ENCODE results near the gene NTSR1. TPM values are rescaled to one million over a fixed set of nuclear protein-coding genes. Genes with fewer than 3 reads are reported as not detected.

NTSR1 gene
- total RNA-seq, 1 experiment from 2014 or later: 7.8 TPM

Other genes starting within 250 kb of the NTSR1 start
- 0.18 and 0.46 TPM in 2 replicates for gene GATA5, start 232.8 kb upstream of the NTSR1 start, total RNA-seq (2014; rRNA removed)
- 161 and 162 TPM in 2 replicates for gene SLCO4A1, start 66.3 kb upstream of the NTSR1 start, total RNA-seq (2014; rRNA removed)
- 48.8 and 56.3 TPM in 2 replicates for gene MRGBP, start 87.6 kb downstream of the NTSR1 start, total RNA-seq (2014; rRNA removed)
- gene OGFR, start 96.0 kb downstream of the NTSR1 start, total RNA-seq (2014; rRNA removed): 78.9 and 112 TPM in 2 replicates
- 14.3 and 17.7 TPM in 2 replicates for gene COL9A3, start 108.2 kb downstream of the NTSR1 start, total RNA-seq (2014; rRNA removed)
- 15.8 and 21.7 TPM in 2 replicates for gene TCFL5, start 153.0 kb downstream of the NTSR1 start, total RNA-seq (2014; rRNA removed)
- 33.2 and 40.4 TPM in 2 replicates for gene DIDO1, start 217.7 kb downstream of the NTSR1 start, total RNA-seq (2014; rRNA removed)
- gene GID8, start 229.3 kb downstream of the NTSR1 start, total RNA-seq (2014; rRNA removed): 37.2 and 47.5 TPM in 2 replicates
- not detected in 2 replicates for gene SLC17A9, start 243.9 kb downstream of the NTSR1 start, total RNA-seq (2014; rRNA removed)